HG03045 (cell line): ENCODE measurements around the gene KRTAP13-4.

Experiments
- ATAC-seq: cut with Tn5 transposase; IDR thresholded peaks from one replicate; pipeline ENCODE4 v1.9.1; 2021; ENCODE audit warnings: mild to moderate bottlenecking, moderate library complexity; ENCODE audit not compliant: unreplicated experiment

KRTAP13-4 gene

DNA sequence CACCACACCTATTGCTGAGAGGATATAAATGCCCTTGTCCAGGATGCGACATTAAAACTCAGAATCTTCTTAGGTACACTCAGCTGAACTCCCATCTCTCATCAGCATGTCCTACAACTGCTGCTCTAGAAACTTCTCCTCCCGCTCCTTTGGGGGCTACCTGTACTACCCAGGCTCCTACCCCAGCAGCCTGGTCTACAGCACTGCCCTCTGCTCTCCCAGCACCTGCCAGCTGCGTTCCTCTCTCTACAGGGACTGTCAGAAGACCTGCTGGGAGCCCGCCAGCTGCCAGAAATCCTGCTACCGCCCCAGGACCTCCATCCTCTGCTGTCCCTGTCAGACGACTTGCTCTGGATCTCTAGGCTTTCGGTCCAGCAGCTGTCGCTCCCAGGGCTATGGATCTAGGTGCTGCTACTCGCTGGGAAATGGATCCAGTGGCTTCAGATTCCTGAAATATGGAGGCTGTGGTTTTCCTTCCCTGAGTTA, at the start of gene KRTAP13-4:
Gene KRTAP13-4, plus strand, starts transcription at position 51 of the 486 bp plus-strand sequence. Its CDS starts 56 bp downstream, at position 107.
- no peak for ATAC-seq

DNA sequence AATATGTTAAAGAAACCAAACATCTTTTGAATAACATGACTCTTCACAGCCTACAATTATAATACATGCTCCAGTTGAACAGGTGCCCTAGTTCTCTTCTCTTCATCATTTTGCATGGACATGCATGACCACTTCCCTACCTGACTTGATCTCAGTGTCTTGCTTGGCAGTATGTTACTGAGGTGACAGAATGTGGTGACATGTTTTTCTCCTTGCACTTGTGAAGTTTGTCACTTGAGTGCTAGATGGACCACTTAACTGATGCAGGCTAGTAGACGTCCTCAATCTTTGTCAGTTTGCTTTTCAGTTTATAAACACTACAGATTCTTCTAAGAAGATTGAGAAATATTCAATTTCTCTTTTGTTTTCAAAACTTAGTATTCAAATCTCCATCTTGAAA, 47.8 kb upstream of the KRTAP13-4 start:
- ATAC-seq = no peak

DNA sequence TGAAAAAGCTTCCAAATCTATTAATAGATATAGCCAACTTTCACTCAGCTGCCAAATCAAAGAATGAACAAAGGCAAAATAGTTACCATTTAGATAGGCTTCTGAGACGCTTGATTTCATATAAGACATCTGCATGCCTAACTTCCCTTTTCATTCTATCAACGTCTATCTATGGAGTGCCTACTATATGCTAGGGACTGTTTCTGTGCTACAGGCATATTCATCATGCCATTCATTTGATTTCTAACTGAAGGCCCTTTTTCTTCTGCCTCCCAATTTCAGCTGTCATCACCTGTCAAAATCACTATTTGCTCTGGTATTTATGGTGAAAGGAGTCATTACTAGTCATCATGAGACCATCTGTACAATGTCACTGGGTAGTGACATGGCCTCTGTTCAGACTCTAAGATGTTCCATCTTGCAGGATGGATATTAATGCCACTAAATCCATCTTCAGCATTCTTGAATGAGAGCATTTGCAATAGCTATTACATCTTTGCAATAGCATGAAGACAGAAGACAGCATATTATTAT, 38.5 kb upstream of the KRTAP13-4 start:
- ATAC-seq = no peak

DNA sequence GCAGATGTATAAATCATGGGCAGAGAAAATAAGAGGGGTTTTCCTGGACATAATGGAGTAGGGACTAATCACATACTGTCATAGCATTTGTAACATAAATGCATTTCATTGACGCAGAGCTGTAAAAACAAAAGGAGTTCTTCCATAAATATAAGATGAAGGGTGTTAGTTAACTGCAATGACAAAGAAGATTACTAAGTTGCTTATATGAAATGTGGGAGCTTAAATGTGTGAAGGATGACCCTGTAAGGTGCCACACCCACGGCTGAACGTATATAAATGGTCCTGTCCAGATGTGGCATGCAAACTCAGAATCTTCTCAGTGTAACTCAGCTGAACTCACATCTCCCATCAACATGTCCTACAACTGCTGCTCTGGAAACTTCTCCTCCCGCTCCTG, 34.3 kb upstream of the KRTAP13-4 start, which contains the start of gene KRTAP13-1:
Gene KRTAP13-1, plus strand, starts transcription at position 301 of the 400 bp plus-strand sequence. Its CDS starts 56 bp downstream, at position 357.
- no peak for ATAC-seq

DNA sequence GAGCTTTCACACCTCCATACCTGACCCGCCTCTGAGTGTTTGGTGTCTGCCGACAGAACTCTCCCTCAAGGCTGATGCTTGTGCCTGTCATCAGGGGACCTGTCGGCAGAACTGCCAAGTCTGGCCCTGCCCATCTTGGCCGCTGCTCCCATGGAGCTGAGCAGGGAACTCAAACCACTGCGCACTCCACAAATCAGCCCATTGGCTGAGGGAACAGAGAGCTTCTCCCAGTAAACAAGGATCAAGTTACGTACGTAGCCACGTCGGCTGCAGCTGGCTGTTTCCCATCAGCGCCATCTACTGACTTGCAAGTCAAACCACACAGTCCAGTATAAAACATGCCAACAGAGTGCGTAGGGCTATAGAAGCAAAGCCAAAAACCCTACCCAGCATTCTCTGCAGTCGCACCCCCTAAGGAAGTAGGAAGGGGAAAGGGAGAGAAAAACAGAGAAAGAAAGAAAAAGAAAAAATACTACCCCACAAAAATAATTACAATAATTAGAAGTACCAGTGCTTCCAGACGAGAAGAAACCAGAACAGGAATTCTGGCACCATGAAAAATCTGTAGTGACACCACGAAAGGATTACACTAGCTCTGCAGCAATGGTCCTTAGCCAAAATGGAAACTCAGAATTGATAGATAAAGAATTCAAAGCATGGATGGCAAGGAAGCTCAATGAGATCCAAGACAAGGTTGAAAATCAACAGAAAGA, 21.1 kb upstream of the KRTAP13-4 start:
- ATAC-seq = no peak

DNA sequence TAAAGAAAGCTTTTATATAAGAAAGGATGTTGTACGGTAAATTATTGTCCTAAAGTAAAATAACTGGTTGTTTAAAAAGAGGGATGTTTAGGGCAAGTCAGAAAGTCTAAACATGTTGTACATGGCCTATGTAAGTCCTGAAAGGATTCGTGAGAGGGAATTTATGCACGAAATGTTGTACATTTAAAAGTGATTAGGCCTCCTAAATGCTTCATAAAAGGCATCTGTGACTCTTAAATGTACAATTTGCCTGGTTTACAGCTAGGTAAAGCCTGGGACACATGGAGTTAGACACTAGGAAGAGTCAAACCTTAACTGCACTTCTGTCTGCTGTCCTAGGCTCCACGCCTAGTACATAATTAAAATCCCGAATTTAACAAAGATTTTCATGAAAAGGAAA, 14.0 kb upstream of the KRTAP13-4 start:
- no peak for ATAC-seq

DNA sequence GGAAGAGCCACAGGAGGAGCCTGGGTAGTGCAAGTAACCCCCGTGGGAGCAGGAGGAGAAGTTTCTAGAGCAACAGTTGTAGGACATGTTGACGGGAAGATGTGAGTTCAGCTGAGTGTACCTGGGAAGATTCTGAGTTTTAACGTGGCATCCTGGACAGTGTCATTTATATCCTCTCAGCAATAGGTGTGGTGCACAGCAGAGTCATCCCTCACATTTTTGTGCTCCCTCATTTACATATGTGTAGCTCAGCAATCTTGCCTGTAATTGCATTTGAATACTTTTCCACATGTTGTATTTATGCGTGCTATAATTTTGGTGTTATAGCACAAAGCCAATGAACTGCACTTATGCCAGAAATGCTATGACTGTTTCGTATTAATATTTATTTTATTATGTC, 4.2 kb upstream of the KRTAP13-4 start, which contains the start of gene KRTAP13-3:
Gene KRTAP13-3, minus strand, starts transcription at position 101 of the 400 bp plus-strand sequence. Its CDS starts 14 bp downstream, at position 87.
- ATAC-seq = no peak

DNA sequence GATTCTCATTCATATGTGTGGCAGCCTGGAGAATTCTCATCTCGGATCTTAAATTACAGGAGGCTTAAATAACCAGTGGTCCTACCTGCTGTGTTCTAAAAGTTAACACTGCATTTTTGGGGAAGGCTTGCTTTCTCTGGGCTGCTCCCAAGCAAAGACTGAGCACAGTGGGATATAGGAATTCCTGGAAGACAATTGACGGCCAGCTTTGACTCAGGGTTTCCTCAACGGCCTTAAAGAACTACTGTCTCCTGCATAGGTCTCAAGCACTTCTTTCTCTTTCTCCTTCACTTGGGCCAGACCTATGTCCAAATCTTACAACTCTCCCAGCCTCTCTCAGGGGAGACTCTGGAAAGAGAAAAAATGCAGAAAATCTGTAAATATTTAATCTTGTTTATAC, 3.3 kb upstream of the KRTAP13-4 start:
- ATAC-seq = no peak

GRCh38 chr21:30434033-30434631, 4.1 kb downstream of the KRTAP13-4 start:
- peak; percentile 67 for ATAC-seq

- no peak for ATAC-seq
Observed at GRCh38 chr21:30437010-30437565, 7.1 kb downstream of the KRTAP13-4 start.

DNA sequence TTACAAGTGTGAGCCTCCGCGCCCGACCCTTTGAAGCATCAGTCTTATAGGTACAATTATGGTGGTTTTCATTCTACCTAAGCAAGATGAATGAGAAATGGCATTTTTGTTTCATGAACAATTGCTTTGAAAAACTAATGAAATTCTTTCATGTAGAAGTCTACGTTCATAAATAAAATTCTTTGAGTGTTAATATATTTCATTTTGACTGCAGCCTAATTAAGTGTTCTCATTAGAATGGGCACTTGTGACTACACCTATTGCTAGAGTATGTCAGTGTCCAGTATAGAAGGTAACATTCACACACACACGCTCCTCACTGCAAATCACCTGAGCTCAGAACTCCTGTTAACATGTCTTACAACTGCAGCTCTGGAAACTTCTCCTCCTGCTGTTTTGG, 10.0 kb downstream of the KRTAP13-4 start, which contains the start of gene KRTAP15-1:
Gene KRTAP15-1, plus strand, starts transcription at position 301 of the 400 bp plus-strand sequence. Its CDS starts 53 bp downstream, at position 354.
- ATAC-seq = no peak

GRCh38 chr21:30443226-30443625, 13.2 kb downstream of the KRTAP13-4 start:
- no peak for ATAC-seq

- no peak for ATAC-seq
Observed at GRCh38 chr21:30444204-30444603, 14.2 kb downstream of the KRTAP13-4 start.

- ATAC-seq = no peak
Observed at GRCh38 chr21:30447056-30447455, 17.0 kb downstream of the KRTAP13-4 start.

- no peak for ATAC-seq
Observed at GRCh38 chr21:30448514-30448913, 18.5 kb downstream of the KRTAP13-4 start.

DNA sequence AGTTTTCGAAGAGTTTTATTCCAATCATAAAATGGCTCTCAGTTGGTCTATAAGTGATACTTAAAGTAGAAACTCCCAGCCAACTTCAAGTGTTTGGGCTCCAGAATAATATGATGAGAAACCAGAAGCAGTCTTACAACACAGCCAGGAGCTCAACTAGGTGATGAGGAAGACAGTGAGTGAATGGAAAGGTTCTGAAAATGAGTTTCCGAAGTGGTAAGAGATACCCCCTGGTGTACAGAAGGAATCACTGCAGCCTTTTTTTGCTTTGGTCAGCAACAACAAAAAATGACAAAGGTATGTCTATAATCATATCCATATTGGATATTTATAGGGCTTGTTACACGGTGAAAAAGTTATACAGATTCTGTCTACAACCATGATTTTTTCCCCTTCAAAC, 33.7 kb downstream of the KRTAP13-4 start:
- ATAC-seq = no peak

- ATAC-seq = no peak
Observed at GRCh38 chr21:30468900-30469714, 39.1 kb downstream of the KRTAP13-4 start.

DNA sequence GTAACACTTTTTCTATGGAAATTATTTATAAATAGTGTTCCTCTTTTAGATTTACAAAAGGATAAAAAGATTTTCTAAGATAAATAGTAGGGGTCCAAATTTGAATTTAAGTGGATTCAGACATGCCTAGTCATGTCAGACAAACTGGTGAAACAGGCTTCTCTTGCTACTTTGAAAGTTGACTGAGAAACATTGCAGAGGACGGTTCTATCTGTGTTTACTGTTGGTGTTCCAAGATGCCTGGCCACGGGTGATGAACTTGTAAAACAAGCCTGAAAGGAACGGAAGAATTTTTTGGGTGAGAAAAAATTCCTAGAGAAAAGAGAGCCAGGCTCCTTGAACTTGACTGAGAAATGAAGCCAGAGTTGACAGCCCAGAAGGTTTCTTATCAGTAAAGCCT, 48.0 kb downstream of the KRTAP13-4 start:
- no peak for ATAC-seq

GRCh38 chr21:30479259-30479658, 49.2 kb downstream of the KRTAP13-4 start:
- no peak for ATAC-seq

DNA sequence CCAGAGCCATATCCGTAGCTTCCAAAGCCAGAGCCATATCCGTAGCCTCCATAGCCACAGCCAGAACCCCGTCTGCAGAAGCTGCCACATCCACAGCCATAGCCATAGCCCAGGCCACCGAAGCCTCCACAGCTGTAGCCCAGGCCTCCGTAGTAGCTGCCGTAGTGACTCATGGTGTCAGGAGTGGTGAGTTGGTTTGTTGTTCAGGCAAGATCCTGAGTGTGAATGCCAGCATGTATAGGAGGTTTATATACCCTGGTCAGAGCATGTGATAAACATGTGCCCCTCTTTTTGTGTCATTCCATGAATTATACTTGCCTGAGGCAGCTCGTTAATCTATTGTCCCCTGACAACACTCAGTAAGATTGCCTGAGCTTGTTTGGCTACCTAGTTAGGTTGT, 50.1 kb downstream of the KRTAP13-4 start, which contains the start of gene KRTAP19-1:
Gene KRTAP19-1, minus strand, starts transcription at position 223 of the 400 bp plus-strand sequence. Its CDS starts 50 bp downstream, at position 173.
- no peak for ATAC-seq
